ENCODE data around the gene CAST.

The CAST gene

DNA sequence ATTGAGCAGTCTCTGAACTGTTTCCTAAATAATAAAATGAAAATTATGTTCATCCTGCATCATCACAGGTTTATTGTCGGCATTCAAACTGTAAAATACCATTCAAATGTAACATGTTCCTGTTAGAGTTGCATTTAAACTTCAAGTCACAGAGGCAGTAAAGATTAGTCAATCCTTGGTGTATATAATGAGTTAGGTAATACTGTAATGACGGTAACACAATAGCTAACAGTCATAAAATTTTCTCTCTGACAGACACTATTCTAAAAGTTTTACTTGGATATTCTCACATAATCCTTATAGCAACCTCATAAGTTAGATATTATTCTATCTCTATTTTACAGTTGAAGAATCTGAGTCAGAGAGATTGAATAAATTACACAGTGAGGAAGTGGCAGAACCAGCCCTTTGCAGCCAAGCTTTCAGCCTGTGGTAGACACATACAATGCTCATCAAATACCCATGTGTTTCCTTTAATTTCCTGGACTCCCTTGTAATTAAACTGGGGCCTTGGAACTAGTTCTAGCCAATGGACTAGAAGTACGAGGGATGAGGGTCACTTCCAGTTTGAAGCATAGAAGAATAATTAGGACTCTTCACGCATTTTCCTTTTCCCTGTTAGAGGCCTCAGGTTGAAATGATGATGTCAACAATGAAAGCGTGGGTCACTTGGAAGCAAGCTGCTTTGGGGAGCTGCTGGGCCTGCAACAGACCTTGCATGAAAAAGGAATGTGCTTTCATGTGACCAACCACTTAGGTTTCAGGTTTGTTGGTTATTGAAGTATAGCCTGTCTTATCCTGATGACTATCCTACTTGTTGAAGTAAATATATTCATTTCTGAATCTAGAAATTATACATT is 12.3 kb upstream of the CAST start:
- ATAC-seq (replicated peaks) = no peak

GRCh38 chr5:96651047-96651446 is 11.1 kb upstream of the CAST start:
- Mint-ChIP-seq H3K27ac (no peak overlapping the region), H3K27me3 (no peaks in the 10 kb centered on the region), H3K4me1 (ENCODE audit: low read depth in 2 of 2) (peaks cover 19 to 21% of the 10 kb centered on the region in 2 donors), H3K4me3 (no peak overlapping the region), H3K36me3 (ENCODE audit: insufficient read depth) (peaks cover 4% of the 10 kb centered on the region), H3K9me3 (no peaks in the 10 kb centered on the region)
- ATAC-seq (replicated peaks) (no peak), DNase-seq (no peak)

More for the DNA sequence above, 12.3 kb upstream of the CAST start:
- H3K36me3 Mint-ChIP-seq (ENCODE audit: insufficient read depth) = peaks cover 4% of the 10 kb centered on the region
- DNase-seq = no peak
- no peak overlapping the region for H3K27ac Mint-ChIP-seq
- no peaks in the 10 kb centered on the region for H3K9me3 Mint-ChIP-seq
- H3K27me3 Mint-ChIP-seq = no peaks in the 10 kb centered on the region
- no peak overlapping the region for H3K4me3 Mint-ChIP-seq
- peaks cover 10% of the 10 kb centered on the region in 2 donors for H3K4me1 Mint-ChIP-seq (ENCODE audit: low read depth in 2 of 2)

DNA sequence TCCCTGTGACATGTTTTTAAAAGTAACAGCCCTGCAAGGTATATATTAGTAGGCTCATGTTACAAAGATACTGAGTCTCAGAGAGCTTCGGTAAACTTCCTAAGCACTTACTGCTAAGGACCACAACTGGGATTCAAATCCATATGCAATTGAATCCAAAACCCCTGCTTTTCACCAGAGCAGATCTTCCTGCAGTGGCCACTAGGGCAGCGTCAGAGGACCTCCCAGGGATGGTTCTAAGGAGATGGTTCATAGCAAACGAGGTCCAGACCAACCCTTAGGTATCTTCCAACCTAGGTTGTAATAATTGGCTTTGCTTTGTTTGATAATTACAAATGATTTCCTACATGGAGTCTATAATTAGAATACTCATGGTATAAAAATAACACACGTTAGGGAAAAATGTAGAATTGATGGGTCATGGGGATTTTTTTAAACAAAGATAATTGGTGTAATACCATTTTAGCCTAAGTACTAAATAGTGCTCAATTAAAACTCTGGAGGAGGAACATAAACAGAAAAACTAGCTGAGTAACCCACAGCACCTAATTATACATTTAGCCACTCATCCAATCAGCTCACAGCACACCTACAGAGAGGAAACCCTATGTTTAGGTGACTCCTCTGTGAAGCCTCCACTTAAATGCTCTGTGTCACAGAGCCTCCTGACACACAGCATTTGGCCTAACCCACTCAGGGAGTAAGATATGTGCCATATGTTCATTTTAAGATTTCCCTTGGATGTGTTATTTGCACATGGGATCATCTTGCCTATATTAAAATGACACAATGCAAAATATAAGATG is 10.0 kb upstream of the CAST start:
- Mint-ChIP-seq H3K27ac (no peak overlapping the region), H3K36me3 (ENCODE audit: insufficient read depth) (peaks cover 4% of the 10 kb centered on the region), H3K4me3 (no peak overlapping the region), H3K4me1 (ENCODE audit: low read depth in 2 of 2) (peaks cover 29 to 32% of the 10 kb centered on the region in 2 donors), H3K27me3 (no peaks in the 10 kb centered on the region), H3K9me3 (no peaks in the 10 kb centered on the region)
- ATAC-seq (replicated peaks) = no peak
- no peak for DNase-seq

- Mint-ChIP-seq H3K4me1 (ENCODE audit: low read depth in 2 of 2) (peaks cover 32 to 37% of the 10 kb centered on the region in 2 donors), H3K4me3 (no peak overlapping the region), H3K36me3 (ENCODE audit: insufficient read depth) (peaks cover 6% of the 10 kb centered on the region), H3K27me3 (no peaks in the 10 kb centered on the region), H3K9me3 (no peaks in the 10 kb centered on the region), H3K27ac (no peak overlapping the region)
- no peak for ATAC-seq (replicated peaks)
- no peak for DNase-seq
These were observed 9.3 kb upstream of the CAST start for GRCh38 chr5:96652769-96653454.

- peak overlapping the region; percentile 2 to 86 for H3K27ac Mint-ChIP-seq
- H3K36me3 Mint-ChIP-seq (ENCODE audit: insufficient read depth) = peaks cover 7% of the 10 kb centered on the region
- ATAC-seq (replicated peaks) = no peak
- H3K27me3 Mint-ChIP-seq = no peaks in the 10 kb centered on the region
- peaks cover 36 to 37% of the 10 kb centered on the region in 2 donors for H3K4me1 Mint-ChIP-seq (ENCODE audit: low read depth in 2 of 2)
- no peak for DNase-seq
- H3K4me3 Mint-ChIP-seq = peak overlapping the region; percentile 63 to 70
- no peaks in the 10 kb centered on the region for H3K9me3 Mint-ChIP-seq
These were observed 8.0 kb upstream of the CAST start for GRCh38 chr5:96654209-96654608.

- no peaks in the 10 kb centered on the region for H3K27me3 Mint-ChIP-seq
- no peaks in the 10 kb centered on the region for H3K9me3 Mint-ChIP-seq
- H3K36me3 Mint-ChIP-seq (ENCODE audit: insufficient read depth) = peaks cover 7% of the 10 kb centered on the region
- peak overlapping the region in 1 of 2 donors; percentile 57 for H3K4me3 Mint-ChIP-seq
- H3K27ac Mint-ChIP-seq = peak overlapping the region; percentile 2 to 86
- peaks cover 38 to 40% of the 10 kb centered on the region in 2 donors for H3K4me1 Mint-ChIP-seq (ENCODE audit: low read depth in 2 of 2)
- DNase-seq (no peak), ATAC-seq (replicated peaks) (no peak)
These were observed 7.1 kb upstream of the CAST start for GRCh38 chr5:96655085-96655484.

DNA sequence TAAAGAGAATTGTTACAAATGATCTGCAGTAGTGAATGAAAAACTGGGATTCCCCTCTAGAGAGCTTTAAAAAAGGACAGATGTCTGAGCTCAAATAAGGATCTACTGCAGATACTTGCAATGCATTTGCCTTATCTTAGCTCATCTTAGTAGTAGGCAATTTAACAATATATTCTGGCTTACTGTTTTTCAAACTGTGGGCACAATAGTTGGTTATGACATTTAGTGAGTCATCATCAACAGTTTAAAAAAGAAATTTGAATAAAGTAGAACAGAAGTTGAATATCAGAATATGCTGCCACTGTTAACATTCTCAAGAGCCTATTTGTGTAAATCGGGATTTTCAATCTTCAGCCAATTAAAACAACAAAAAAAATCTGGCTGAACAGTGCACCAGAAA is 6.7 kb upstream of the CAST start:
- Mint-ChIP-seq H3K36me3 (ENCODE audit: insufficient read depth) (peaks cover 7% of the 10 kb centered on the region), H3K27ac (peak overlapping the region in 1 of 2 donors; percentile 86), H3K9me3 (no peaks in the 10 kb centered on the region), H3K4me1 (ENCODE audit: low read depth in 2 of 2) (peaks cover 42 to 44% of the 10 kb centered on the region in 2 donors), H3K27me3 (no peaks in the 10 kb centered on the region), H3K4me3 (peak overlapping the region in 1 of 2 donors; percentile 57)
- DNase-seq (no peak), ATAC-seq (replicated peaks) (peak; percentile 11)

DNA sequence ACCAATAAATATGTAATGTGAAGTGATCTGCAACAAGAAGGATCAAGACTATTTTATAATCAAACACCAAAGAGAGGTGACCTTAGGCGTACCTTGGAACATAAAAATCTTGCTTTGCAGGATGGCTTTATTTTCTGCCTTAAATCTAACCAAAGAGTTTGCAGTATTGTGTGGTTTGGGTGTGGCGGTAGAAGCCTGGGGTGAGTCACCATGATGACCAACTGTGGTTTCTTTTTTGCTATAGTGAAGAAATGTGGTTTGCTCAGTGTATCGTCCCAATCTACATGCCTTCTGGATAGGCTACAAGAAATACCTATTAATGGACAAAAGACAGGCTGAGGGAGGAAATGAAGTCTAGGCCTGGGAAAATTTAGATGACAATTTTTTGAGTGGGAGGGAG is 5.1 kb upstream of the CAST start:
- ATAC-seq (replicated peaks) = peak; percentile 59
- Mint-ChIP-seq H3K27me3 (no peaks in the 10 kb centered on the region), H3K27ac (peak overlapping the region; percentile 23 to 79), H3K9me3 (no peaks in the 10 kb centered on the region), H3K36me3 (ENCODE audit: insufficient read depth) (peaks cover 18% of the 10 kb centered on the region), H3K4me3 (peak overlapping the region; percentile 37 to 57), H3K4me1 (ENCODE audit: low read depth in 2 of 2) (peaks cover 48 to 57% of the 10 kb centered on the region in 2 donors)
- DNase-seq = peak; percentile 37 to 44 (median 40)

DNA sequence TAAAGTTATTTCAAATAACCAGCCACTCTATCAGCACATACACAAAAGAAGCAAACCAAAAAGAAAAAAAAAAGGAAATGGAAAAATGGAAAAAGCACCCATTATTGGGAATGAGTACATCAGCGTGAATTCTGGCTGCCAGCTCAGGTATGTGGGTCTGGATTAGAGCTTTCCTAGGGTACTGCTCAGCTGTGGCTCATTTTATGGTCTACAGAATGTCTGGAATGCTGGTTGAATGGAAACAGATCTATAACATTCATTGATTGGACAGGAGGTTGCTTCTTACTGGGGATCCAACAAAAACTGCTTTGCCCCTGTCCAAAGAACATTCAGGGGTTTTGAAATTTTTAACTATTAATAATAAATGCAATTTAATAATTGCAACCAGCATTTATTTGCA is 3.9 kb upstream of the CAST start:
- Mint-ChIP-seq H3K36me3 (ENCODE audit: insufficient read depth) (peaks cover 27% of the 10 kb centered on the region), H3K9me3 (no peaks in the 10 kb centered on the region), H3K4me1 (ENCODE audit: low read depth in 2 of 2) (peaks cover 53 to 62% of the 10 kb centered on the region in 2 donors), H3K4me3 (no peak overlapping the region), H3K27ac (no peak overlapping the region), H3K27me3 (no peaks in the 10 kb centered on the region)
- DNase-seq (no peak), ATAC-seq (replicated peaks) (no peak)

- Mint-ChIP-seq H3K4me1 (ENCODE audit: low read depth in 2 of 2) (peaks cover 54 to 65% of the 10 kb centered on the region in 2 donors), H3K27ac (no peak overlapping the region), H3K9me3 (no peaks in the 10 kb centered on the region), H3K4me3 (no peak overlapping the region), H3K36me3 (ENCODE audit: insufficient read depth) (peaks cover 26% of the 10 kb centered on the region), H3K27me3 (no peaks in the 10 kb centered on the region)
- ATAC-seq (replicated peaks) = no peak
- no peak for DNase-seq
These were observed 3.0 kb upstream of the CAST start for GRCh38 chr5:96659170-96659569.

DNA sequence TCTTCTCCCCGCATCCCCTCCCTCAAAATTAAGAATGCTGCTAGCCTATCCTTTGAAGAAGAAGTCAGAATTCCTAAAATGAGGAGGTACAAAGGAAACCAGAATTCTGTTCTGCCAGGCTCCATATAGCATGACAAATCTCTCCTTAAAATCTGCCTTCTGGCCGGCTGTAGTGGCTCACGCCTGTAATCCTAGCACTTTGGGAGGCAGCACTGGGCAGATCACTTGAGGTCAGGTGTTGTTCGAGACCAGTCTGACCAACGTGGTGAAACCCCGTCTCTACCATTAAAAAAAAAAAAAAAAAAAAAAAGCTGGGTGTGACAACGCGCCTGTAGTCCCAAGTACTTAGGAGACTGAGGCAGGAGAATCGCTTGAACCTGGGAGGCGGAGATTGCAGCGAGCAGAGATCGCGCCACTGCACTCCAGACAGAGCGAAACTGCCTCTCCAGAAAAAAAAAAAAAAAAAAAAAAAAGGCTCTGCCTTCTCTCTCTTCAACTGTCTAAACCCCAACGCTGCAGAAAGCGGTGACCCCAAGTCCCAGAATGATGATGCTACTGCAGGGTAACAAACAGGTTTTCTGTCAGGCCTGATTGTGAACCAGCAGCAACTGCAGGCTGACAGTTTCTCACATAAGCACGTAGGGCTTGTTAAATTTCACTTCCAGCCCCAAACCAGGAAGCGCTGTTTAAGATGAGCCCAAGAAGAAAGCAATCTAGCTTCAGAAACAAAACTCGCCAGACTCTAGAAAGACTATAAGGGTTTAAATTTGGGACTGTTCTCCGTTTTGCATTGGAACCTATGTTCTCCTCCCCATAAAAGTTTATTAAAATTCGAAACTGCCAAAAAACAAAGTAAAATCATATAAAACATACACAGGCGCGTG is 963 bp upstream of the CAST start:
- Mint-ChIP-seq H3K4me3 (peak overlapping the region; percentile 91 to 93), H3K9me3 (no peaks in the 10 kb centered on the region), H3K4me1 (ENCODE audit: low read depth in 2 of 2) (peaks cover 45 to 61% of the 10 kb centered on the region in 2 donors), H3K27me3 (no peaks in the 10 kb centered on the region), H3K27ac (peak overlapping the region; percentile 98 to 99), H3K36me3 (ENCODE audit: insufficient read depth) (peaks cover 26% of the 10 kb centered on the region)
- ATAC-seq (replicated peaks) = peak; percentile 21
- peak; percentile 39 to 53 (median 47) for DNase-seq

- Mint-ChIP-seq H3K27me3 (no peaks in the 10 kb centered on the region), H3K4me1 (ENCODE audit: low read depth in 2 of 2) (peaks cover 38 to 55% of the 10 kb centered on the region in 2 donors), H3K4me3 (peak overlapping the region; percentile 91 to 93)
These were observed 746 bp downstream of the CAST start for GRCh38 chr5:96662725-96663518.

More at GRCh38 chr5:96662725-96663518, 746 bp downstream of the CAST start:
- Mint-ChIP-seq H3K9me3 (no peaks in the 10 kb centered on the region), H3K36me3 (ENCODE audit: insufficient read depth) (peaks cover 28% of the 10 kb centered on the region), H3K27ac (peak overlapping the region; percentile 98 to 99)
- DNase-seq (peak; percentile 76 to 84 (median 84)), ATAC-seq (replicated peaks) (peak; percentile 71)

Measured in effector memory CD8-positive, alpha-beta T cell (primary cell).